Measurements from ENCODE around the gene SLC35E4.
"Not testable (repeated sequence)": the region's sequence is repeated elsewhere in the genome, so short reads cannot be mapped to it uniquely, and the experiment has no call there.

Gene SLC35E4, protein sequence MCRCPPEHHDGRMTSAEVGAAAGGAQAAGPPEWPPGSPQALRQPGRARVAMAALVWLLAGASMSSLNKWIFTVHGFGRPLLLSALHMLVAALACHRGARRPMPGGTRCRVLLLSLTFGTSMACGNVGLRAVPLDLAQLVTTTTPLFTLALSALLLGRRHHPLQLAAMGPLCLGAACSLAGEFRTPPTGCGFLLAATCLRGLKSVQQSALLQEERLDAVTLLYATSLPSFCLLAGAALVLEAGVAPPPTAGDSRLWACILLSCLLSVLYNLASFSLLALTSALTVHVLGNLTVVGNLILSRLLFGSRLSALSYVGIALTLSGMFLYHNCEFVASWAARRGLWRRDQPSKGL

DNA sequence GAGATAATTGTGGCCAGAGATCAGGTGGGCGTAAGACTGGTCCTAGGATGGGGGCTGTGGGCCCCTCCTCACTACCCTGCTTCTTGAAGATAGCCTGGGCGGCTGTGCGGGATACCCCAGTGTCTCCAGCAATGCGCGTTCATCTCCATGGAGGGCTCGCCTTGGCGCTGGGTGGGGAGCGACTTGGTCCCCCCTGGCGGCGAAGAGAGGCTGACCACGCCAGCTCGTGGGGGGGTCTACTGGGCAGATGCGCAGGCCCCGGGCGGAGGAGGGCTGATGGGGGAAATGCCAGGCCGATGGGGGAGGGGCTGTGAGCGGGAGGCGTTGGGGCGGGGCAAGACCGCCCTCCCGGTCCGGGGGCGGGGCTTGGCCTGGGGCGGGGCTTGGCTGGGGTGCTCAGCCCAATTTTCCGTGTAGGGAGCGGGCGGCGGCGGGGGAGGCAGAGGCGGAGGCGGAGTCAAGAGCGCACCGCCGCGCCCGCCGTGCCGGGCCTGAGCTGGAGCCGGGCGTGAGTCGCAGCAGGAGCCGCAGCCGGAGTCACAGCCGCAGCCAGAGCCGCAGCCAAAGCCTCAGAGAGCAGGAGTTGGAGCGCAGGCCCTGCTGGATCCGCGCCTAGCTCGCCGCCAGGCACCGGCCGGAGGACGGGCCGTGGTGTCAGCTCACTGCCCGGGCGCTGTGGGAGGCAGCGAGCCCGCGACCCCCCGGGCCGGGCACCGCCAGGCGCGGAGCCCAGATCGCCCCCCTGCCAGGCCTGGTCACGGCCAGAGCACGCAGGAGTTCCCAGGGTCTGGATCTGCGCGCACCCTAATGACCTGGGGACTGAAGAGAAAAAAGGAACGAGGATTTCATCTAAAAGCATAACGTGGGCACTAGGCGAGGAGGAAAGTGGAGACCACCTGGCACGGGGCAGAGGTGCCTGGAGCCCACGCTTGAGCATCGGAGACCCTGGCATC lies at the start of gene SLC35E4:
Gene SLC35E4 (plus strand): TSS at position 509 of the 953 bp plus-strand sequence. CDS start 670 bp downstream, outside the sequence.
- no peak for TF ChIP-seq JUND (IDR thresholded peaks at IDR 0.05; ENCODE audit: low read depth)
- peak; percentile 82 to 87 for DNase-seq (ENCODE audit: low read depth in 1 of 2, low spot score in 1 of 2)
- in situ Hi-C loops (cut with HindIII; ENCODE audit: low pct_unique_long_range_greater_than_20kb, low sequenced_read_pairs): no loop called here

DNA sequence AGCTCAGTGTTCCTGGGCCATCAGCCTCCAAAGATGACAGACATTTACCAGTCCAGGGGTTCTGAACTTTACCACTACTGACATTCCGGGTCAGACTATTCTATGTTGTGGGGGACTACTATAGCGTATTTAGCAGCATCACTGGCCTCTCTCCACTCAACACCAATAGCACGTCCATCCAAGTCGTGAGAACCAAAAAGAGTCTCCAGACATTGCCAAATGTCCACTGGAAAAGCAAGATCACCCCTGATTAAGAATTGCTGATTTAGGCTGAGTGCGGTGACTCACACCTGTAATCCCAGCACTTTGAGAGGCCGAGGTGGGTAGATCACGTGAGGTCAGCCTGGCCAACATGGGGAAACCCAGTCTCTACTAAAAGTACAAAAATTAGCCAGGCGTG lies 49.2 kb upstream of the SLC35E4 start:
- in situ Hi-C loops (cut with HindIII; ENCODE audit: low pct_unique_long_range_greater_than_20kb, low sequenced_read_pairs): no loop called here
- TF ChIP-seq JUND (IDR thresholded peaks at IDR 0.05; ENCODE audit: low read depth): no peak
- no peak for DNase-seq (ENCODE audit: low read depth in 1 of 2, low spot score in 1 of 2)

DNA sequence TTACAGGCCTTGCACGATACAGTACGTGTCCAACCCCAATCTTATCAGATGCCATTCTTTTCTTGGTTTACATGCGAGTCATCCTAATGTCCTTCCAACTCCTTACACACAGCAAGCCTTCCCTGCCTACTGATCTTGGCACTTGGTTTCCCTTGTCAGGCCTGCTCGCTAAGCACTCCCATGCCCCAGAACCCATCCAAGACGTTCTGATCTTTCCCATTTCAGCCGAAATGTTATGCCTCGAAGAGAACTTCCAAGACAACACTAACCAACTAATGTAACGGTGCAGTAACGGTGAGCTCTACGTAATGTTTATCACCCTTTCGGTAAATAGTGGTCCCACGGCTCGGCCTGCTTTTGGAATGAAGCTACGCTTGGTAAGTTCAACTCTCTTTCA lies 44.4 kb upstream of the SLC35E4 start:
- no peak for TF ChIP-seq JUND (IDR thresholded peaks at IDR 0.05; ENCODE audit: low read depth)
- no peak for DNase-seq (ENCODE audit: low read depth in 1 of 2, low spot score in 1 of 2)
- in situ Hi-C loops (cut with HindIII; ENCODE audit: low pct_unique_long_range_greater_than_20kb, low sequenced_read_pairs): no loop called here

DNA sequence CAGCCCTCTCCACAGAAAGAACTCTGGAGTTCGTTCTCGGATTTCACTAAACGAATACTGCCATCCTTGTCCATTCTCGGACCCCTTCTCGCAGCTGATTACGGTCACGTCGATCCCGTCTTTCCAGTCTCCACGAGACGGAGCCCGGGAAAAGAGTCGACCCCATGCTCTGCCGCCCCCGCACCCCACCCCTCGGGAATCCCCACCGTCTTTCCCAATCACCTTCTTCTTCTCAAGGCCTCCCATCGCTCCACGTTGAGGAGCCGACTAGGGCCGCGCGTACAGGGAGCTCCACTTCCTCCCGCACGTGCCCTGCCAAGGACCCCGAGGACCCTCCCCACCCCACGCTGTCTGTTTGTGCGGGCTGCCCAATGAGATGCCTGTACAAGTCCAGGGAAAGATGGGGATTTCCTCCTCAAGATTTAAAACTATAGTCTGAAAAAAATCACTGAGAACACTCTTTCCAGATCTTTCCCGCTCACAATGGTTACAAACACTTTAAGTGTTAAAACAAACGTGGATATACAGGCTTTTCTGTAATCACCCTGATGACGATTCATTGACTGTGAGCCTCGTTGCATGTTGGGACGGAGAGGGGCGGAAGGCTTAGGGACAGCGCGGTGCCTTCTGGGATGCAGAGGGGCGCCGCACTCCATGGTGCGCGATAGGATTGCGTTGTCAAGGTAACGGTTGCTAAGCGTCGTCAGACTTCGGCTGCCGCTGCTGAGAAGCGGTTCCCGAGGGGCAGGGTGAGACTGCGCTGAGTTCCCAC lies 43.8 kb upstream of the SLC35E4 start, which contains the start of gene PES1:
Gene PES1 (minus strand): TSS at position 323 of the 772 bp plus-strand sequence. CDS start 77 bp downstream, at position 246.
- no peak for TF ChIP-seq JUND (IDR thresholded peaks at IDR 0.05; ENCODE audit: low read depth)
- in situ Hi-C loops (cut with HindIII; ENCODE audit: low pct_unique_long_range_greater_than_20kb, low sequenced_read_pairs): no loop called here
- peak; percentile 84 to 97 for DNase-seq (ENCODE audit: low read depth in 1 of 2, low spot score in 1 of 2)

DNA sequence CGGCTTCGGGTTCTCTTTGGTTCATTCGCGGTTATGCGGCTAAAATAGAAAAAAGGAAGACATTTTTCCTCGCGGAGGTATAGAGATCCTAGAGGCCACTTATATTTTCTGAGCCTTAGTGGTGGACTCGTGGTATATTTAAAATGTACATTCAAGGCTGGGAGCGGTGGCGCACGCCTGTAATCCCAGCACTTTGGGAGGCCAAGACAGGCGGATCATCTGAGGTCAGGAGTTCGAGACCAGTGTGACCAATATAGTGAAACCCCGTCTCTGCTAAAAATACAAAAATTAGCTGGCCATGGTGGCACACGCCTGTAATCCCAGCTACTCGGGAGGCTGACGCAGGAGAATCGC lies 43.2 kb upstream of the SLC35E4 start:
- DNase-seq (ENCODE audit: low read depth in 1 of 2, low spot score in 1 of 2); in situ Hi-C loops (cut with HindIII; ENCODE audit: low pct_unique_long_range_greater_than_20kb, low sequenced_read_pairs): not testable (repeated sequence)

DNA sequence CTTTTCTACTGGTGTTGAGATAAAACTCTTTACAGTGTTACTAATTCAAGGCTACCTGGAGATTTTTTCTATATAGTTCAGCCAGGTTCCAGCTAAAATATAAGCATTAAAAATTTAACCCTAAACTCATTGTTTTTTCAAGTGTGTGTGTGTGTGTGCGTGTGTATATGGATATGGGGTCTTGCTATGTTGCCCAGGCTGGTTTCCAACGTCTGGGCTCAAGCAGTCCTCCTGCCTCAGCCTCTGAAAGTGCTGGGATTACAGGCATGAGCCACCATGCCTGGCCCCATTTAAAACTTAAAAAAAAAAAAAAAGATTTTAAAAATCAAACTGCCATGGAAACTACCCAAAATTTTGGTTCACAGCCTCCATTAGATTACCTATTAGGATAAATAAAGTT lies 39.4 kb upstream of the SLC35E4 start:
- no peak for TF ChIP-seq JUND (IDR thresholded peaks at IDR 0.05; ENCODE audit: low read depth)
- in situ Hi-C loops (cut with HindIII; ENCODE audit: low pct_unique_long_range_greater_than_20kb, low sequenced_read_pairs): no loop called here
- DNase-seq (ENCODE audit: low read depth in 1 of 2, low spot score in 1 of 2): no peak

DNA sequence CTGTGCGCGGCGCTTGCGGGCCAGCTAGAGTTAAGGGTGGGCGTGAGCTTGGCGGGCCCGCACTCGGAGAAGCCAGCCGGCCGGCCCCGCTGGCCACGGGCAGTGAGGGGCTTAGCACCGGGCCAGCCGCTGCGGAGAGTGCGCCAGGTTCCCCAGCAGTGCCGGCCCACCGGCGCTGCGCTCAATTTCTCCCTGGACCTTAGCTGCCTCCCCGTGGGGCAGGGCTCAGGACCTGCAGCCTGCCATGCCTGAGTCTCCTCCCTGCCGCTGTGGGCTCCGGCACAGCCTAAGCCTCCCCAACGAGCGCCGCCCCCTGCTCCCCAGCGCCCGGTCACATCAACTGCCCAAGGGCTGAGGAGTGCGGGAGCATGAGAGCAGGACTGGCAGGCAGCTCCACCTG lies 38.7 kb upstream of the SLC35E4 start:
- in situ Hi-C loops (cut with HindIII; ENCODE audit: low pct_unique_long_range_greater_than_20kb, low sequenced_read_pairs): no loop called here
- no peak for TF ChIP-seq JUND (IDR thresholded peaks at IDR 0.05; ENCODE audit: low read depth)
- DNase-seq (ENCODE audit: low read depth in 1 of 2, low spot score in 1 of 2): no peak

DNA sequence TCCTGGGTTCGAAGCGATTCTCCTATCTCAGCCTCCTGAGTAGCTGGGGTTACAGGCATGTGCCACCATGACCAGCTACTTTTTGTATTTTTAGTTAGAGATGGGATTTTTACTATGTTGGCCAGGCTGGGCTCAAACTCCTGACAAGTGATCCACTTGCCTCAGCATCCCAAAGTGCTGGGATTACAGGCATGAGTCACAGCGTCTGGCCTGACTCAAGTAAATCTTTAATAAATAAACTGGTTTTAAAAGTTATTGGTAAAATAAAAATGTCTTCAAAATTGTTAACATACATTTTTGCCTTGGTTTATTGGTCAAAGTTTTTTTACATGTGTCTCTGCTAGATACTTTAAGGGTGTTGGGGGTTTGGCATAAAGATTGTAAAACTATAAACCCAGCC lies 36.6 kb upstream of the SLC35E4 start:
- in situ Hi-C loops (cut with HindIII; ENCODE audit: low pct_unique_long_range_greater_than_20kb, low sequenced_read_pairs): no loop called here
- no peak for DNase-seq (ENCODE audit: low read depth in 1 of 2, low spot score in 1 of 2)
- no peak for TF ChIP-seq JUND (IDR thresholded peaks at IDR 0.05; ENCODE audit: low read depth)

DNA sequence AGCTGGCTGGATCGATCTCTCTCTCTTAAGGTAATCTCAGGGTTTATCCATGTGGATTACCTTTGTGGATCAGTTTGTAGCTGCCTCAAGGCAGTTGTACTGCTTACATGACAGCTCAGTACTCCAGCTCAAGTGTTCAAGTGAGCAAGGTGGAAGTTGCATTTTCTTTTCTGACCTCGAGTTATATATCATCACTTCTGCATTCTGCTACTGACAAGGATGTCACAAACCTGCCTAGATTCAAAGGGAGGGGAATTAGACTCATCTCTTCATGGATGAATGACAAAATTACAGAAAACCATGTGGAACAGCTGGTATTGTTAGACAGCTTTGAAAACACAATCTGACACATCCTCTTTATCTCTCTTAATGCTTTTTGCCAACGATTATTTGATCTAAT lies 34.7 kb upstream of the SLC35E4 start:
- in situ Hi-C loops (cut with HindIII; ENCODE audit: low pct_unique_long_range_greater_than_20kb, low sequenced_read_pairs): no loop called here
- no peak for TF ChIP-seq JUND (IDR thresholded peaks at IDR 0.05; ENCODE audit: low read depth)
- DNase-seq (ENCODE audit: low read depth in 1 of 2, low spot score in 1 of 2): no peak

DNA sequence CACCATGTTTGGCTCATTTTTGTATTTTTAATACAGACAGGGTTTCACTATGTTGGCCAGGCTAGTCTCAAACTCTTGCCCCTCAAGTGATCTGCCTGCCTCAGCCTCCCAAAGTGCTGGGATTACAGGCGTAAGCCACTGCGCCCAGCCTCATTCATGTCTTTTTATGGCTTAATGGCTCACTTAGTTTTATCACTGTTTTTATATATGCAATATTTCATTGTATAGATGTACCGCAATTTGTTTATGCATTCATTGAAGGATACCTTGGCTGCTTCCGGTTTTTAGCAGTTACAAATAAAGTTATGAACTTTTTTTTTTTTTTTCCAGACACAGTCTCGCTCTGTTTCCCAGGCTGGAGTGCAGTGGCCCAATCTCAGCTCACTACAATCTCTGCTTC lies 34.1 kb upstream of the SLC35E4 start:
- in situ Hi-C loops (cut with HindIII; ENCODE audit: low pct_unique_long_range_greater_than_20kb, low sequenced_read_pairs): no loop called here
- TF ChIP-seq JUND (IDR thresholded peaks at IDR 0.05; ENCODE audit: low read depth): no peak
- no peak for DNase-seq (ENCODE audit: low read depth in 1 of 2, low spot score in 1 of 2)

DNA sequence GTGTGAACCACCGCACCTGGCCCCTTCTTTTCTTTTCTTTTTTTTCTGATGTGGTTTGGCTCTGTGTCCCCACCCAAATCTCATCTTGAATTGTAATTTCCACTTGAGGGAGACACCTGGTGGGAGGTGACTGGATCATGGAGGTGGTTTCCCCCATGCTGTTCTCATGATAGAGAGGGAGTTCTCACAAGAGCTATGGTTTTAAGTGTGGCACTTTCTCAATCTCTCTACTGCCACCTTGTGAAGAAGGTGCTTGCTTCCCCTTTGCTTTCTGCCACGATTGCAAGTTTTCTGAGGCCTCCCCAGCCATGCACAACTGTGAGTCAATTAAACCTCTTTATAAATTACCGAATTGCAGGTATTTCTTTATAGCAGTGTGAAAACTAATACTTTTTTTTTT lies 33.5 kb upstream of the SLC35E4 start:
- DNase-seq (ENCODE audit: low read depth in 1 of 2, low spot score in 1 of 2): peak in 1 of 2 experiments; percentile 69
- TF ChIP-seq JUND (IDR thresholded peaks at IDR 0.05; ENCODE audit: low read depth): no peak
- in situ Hi-C loops (cut with HindIII; ENCODE audit: low pct_unique_long_range_greater_than_20kb, low sequenced_read_pairs): no loop called here

DNA sequence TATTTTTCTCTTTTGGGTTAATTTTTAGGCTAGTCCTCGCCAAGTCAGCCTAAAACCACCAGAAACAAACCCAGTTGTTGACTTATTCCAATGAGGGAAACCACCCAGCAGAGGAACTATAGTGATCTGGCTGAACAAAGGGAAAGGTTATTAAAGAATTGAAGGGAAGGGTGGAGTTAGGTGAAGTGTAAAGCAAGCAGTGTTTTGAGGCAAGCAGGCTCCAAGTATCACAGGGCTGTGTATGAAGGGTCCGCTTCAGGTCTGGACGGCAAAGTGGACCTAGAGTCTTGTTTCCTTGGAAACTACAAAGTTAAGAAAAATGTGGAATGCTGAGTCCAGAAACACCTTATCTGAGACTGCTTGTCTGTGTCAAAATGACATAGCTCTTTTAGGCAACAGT lies 31.8 kb upstream of the SLC35E4 start:
- no peak for TF ChIP-seq JUND (IDR thresholded peaks at IDR 0.05; ENCODE audit: low read depth)
- in situ Hi-C loops (cut with HindIII; ENCODE audit: low pct_unique_long_range_greater_than_20kb, low sequenced_read_pairs): no loop called here
- no peak for DNase-seq (ENCODE audit: low read depth in 1 of 2, low spot score in 1 of 2)
